GM12864 (cell line): ENCODE measurements around the gene C5orf52.
"Not testable (repeated sequence)": the region's sequence is repeated elsewhere in the genome, so short reads cannot be mapped to it uniquely, and the experiment has no call there.

Experiments
- DNase-seq: peaks from one replicate; pipeline ENCODE4 v3.0.0-alpha.2; 2011; ENCODE audit warnings: low read depth
- H3K4me3 ChIP-seq: 2 replicates; pipeline ENCODE4 v1.5.1; 2011; ENCODE audit warnings: mild to moderate bottlenecking, low read depth, low read length, control low read depth
- CTCF ChIP-seq: IDR thresholded peaks from 2 replicates; pipeline ENCODE4 v1.5.1; 2011; ENCODE audit warnings: low read depth, mild to moderate bottlenecking, moderate library complexity, low read length, control low read depth, inconsistent platforms; ENCODE audit errors: missing control alignments

Gene C5orf52

GRCh38 chr5:157659868-157660660 lies 11.3 kb upstream of the C5orf52 start:
- H3K4me3 ChIP-seq: no peak overlapping the region
- no peak for TF ChIP-seq CTCF
- no peak for DNase-seq

GRCh38 chr5:157665467-157666070 lies 5.8 kb upstream of the C5orf52 start:
- no peak overlapping the region for H3K4me3 ChIP-seq
- no peak for DNase-seq
- no peak for TF ChIP-seq CTCF

- H3K4me3 ChIP-seq: no peak overlapping the region
- DNase-seq: no peak
- no peak for TF ChIP-seq CTCF
Measured at GRCh38 chr5:157668356-157668755, 3.0 kb upstream of the C5orf52 start.

- no peak for TF ChIP-seq CTCF
- H3K4me3 ChIP-seq: no peak overlapping the region
- DNase-seq: no peak
Measured at GRCh38 chr5:157669701-157670097, 1.6 kb upstream of the C5orf52 start.

GRCh38 chr5:157671592-157672330 lies 428 bp downstream of the C5orf52 start:
- DNase-seq: no peak
- TF ChIP-seq CTCF: no peak
- peak overlapping the region; percentile 58 for H3K4me3 ChIP-seq

GRCh38 chr5:157672976-157673375 lies 1.6 kb downstream of the C5orf52 start:
- TF ChIP-seq CTCF: no peak
- no peak for DNase-seq
- H3K4me3 ChIP-seq: no peak overlapping the region

- not testable (repeated sequence) for DNase-seq, H3K4me3 ChIP-seq
Measured at GRCh38 chr5:157674351-157674750, 3.0 kb downstream of the C5orf52 start.
